ENCODE results near the gene ITPR2.

The ITPR2 gene

GRCh38 chr12:26728205-26729050, 104.6 kb downstream of the ITPR2 start:
- no peak for DNase-seq

GRCh38 chr12:26727482-26728204, 105.4 kb downstream of the ITPR2 start:
- DNase-seq = no peak

- no peak for DNase-seq
These were observed 106.0 kb downstream of the ITPR2 start for GRCh38 chr12:26726956-26727355.

- no peak for DNase-seq
These were observed 107.6 kb downstream of the ITPR2 start for GRCh38 chr12:26725276-26725916.

- DNase-seq = no peak
These were observed 108.7 kb downstream of the ITPR2 start for GRCh38 chr12:26724309-26724702.

- DNase-seq = no peak
These were observed 109.3 kb downstream of the ITPR2 start for GRCh38 chr12:26723379-26724308.

- DNase-seq = peak; percentile 27
These were observed 111.2 kb downstream of the ITPR2 start for GRCh38 chr12:26721800-26722199.

- DNase-seq = no peak
These were observed 113.1 kb downstream of the ITPR2 start for GRCh38 chr12:26719852-26720251.

- DNase-seq = no peak
These were observed 115.2 kb downstream of the ITPR2 start for GRCh38 chr12:26717757-26718156.

GRCh38 chr12:26715232-26715631, 117.8 kb downstream of the ITPR2 start:
- no peak for DNase-seq

- no peak for DNase-seq
These were observed 119.1 kb downstream of the ITPR2 start for GRCh38 chr12:26713885-26714383.

GRCh38 chr12:26712892-26713291, 120.1 kb downstream of the ITPR2 start:
- DNase-seq = no peak

GRCh38 chr12:26711569-26711968, 121.4 kb downstream of the ITPR2 start:
- DNase-seq = no peak

GRCh38 chr12:26711072-26711471, 121.9 kb downstream of the ITPR2 start:
- no peak for DNase-seq

GRCh38 chr12:26705851-26706250, 127.1 kb downstream of the ITPR2 start:
- peak; percentile 56 for DNase-seq

- DNase-seq = peak; percentile 14
These were observed 128.1 kb downstream of the ITPR2 start for GRCh38 chr12:26704684-26705460.

- peak; percentile 36 for DNase-seq
These were observed 128.8 kb downstream of the ITPR2 start for GRCh38 chr12:26704214-26704613.

GRCh38 chr12:26702741-26703140, 130.3 kb downstream of the ITPR2 start:
- DNase-seq = no peak

GRCh38 chr12:26701604-26702215, 131.3 kb downstream of the ITPR2 start:
- peak; percentile 79 for DNase-seq

GRCh38 chr12:26700430-26700829, 132.6 kb downstream of the ITPR2 start:
- no peak for DNase-seq

- DNase-seq = no peak
These were observed 133.8 kb downstream of the ITPR2 start for GRCh38 chr12:26699237-26699636.
